HepG2 (cell line): ENCODE results near the gene SLC9A5. TPM values are rescaled to one million over a fixed set of nuclear protein-coding genes. Genes with fewer than 3 reads are reported as not detected.

Source experiments
- ATAC-seq: fragments of 200-7000 bp; cut with Tn5 transposase; 3 replicates; pipeline ENCODE4 v1.9.1; 2020; ENCODE audit warnings: mild to moderate bottlenecking, moderate library complexity
- BruUV-seq: library from RNA; stranded (reverse); fragments of 400-500 nt; replicated peaks from 2 replicates; lab custom pipeline; 2021; lab: Mats Ljungman, UMichigan
- CTCF ChIA-PET: fragments of 300-600 bp; formaldehyde crosslinking; extraction: SDS; loops from one replicate; lab custom pipeline; 2021; ENCODE audit warnings: low total read pairs, inconsistent platforms, low intra/inter-chr PET ratio; lab: Yijun Ruan, JAX
- POLR2A ChIA-PET: fragments of 350-600 bp; sonication (Branson Sonifier 250); formaldehyde crosslinking; loops from one replicate; lab custom pipeline; 2020; ENCODE audit warnings: antibody characterized with exemption, inconsistent platforms; lab: Yijun Ruan, JAX
- DNase-seq: peaks from one replicate; pipeline ENCODE4 v3.0.0-alpha.2; 2015; ENCODE audit warnings: low spot score
- FAIRE-seq: peaks from 3 replicates; lab custom pipeline; 2011; peaks lifted over from hg19 to GRCh38; lab: Jason Lieb, UNC
- H2AFZ ChIP-seq: one replicate; pipeline ENCODE4 v1.6.1; 2011; ENCODE audit warnings: low read length, inconsistent platforms
- H3K27ac ChIP-seq: fragments of 300-600 bp; 3 replicates; pipeline ENCODE4 v1.8.0; 2011; ENCODE audit warnings: mixed run types, mild to moderate bottlenecking, mixed read lengths, low read length, inconsistent platforms; ENCODE audit not compliant: insufficient read depth; ENCODE audit errors: extremely low read length
- H3K27me3 ChIP-seq, 2 experiments: fragments of 200-600 bp in 1 of 2; 2 replicates in 1 of 2; 3 replicates in 1 of 2; pipeline versions ENCODE4 v1.6.0 to v1.8.0; 2011; ENCODE audit warnings: low read length in 2 of 2, mild to moderate bottlenecking in 2 of 2, moderate library complexity in 2 of 2, inconsistent platforms in 1 of 2; ENCODE audit not compliant: insufficient read depth in 2 of 2, control insufficient read depth in 1 of 2
- H3K36me3 ChIP-seq, 2 experiments: fragments of 200-600 bp in 1 of 2; replicated peaks in 1 of 2; 2 replicates in 1 of 2; 3 replicates in 1 of 2; pipeline versions ENCODE4 v1.5.1 to v1.8.0; 2011; ENCODE audit warnings: low read length in 2 of 2, inconsistent platforms in 1 of 2; ENCODE audit not compliant: insufficient read depth in 2 of 2, control insufficient read depth in 1 of 2
- H3K4me1 ChIP-seq: 2 replicates; pipeline ENCODE4 v1.5.1; 2012; ENCODE audit warnings: low read length, inconsistent platforms; ENCODE audit not compliant: insufficient read depth
- H3K4me2 ChIP-seq: 2 replicates; pipeline ENCODE4 v1.6.0; 2011; ENCODE audit warnings: low read depth, low read length, inconsistent platforms
- H3K4me3 ChIP-seq, 3 experiments: fragments of 200-600 bp in 1 of 3; sonication (generic), shearing (Covaris generic) in 1 of 3; replicated peaks in 1 of 3; 2 replicates each; pipeline ENCODE4 v1.5.1; 2011 to 2016; ENCODE audit warnings: low read length in 3 of 3, inconsistent platforms in 2 of 3, low read depth in 2 of 3, mild to moderate bottlenecking in 2 of 3, control low read depth in 1 of 3, mixed read lengths in 1 of 3; ENCODE audit not compliant: insufficient read depth in 1 of 3
- H3K79me2 ChIP-seq: one replicate; pipeline ENCODE4 v1.6.1; 2011; ENCODE audit warnings: low read length, inconsistent platforms; ENCODE audit not compliant: insufficient read depth
- H3K9ac ChIP-seq: 2 replicates; pipeline ENCODE4 v1.6.0; 2011; ENCODE audit warnings: mild to moderate bottlenecking, low read depth, low read length, inconsistent platforms; ENCODE audit not compliant: insufficient read depth
- H3K9me3 ChIP-seq: 2 replicates; pipeline ENCODE4 v1.5.1; 2012; ENCODE audit warnings: mild to moderate bottlenecking, low read length
- H4K20me1 ChIP-seq: 2 replicates; pipeline ENCODE4 v1.6.0; 2011; ENCODE audit warnings: inconsistent platforms, mild to moderate bottlenecking, low read length, moderate library complexity; ENCODE audit not compliant: insufficient read depth
- HDAC6 ChIP-seq: fragments of 200-600 bp; sonication (generic); IDR thresholded peaks from 2 replicates; pipeline ENCODE4 v1.7.0; 2017; ENCODE audit warnings: mild to moderate bottlenecking, antibody characterized with exemption, low read length, low read depth
- NFIB ChIP-seq: sonication (generic); formaldehyde crosslinking; IDR thresholded peaks from 2 replicates; pipeline ENCODE4 v1.9.0; 2021; ENCODE audit warnings: missing genetic modification reagents, mild to moderate bottlenecking, borderline replicate concordance
- SNAI1 ChIP-seq: sonication (generic); formaldehyde crosslinking; IDR thresholded peaks from 2 replicates; pipeline ENCODE4 v1.5.0; 2020; ENCODE audit warnings: mild to moderate bottlenecking, missing genetic modification reagents, borderline replicate concordance
- SRY ChIP-seq: sonication (generic); formaldehyde crosslinking; IDR thresholded peaks from 2 replicates; pipeline ENCODE4 v1.8.0; 2022; ENCODE audit warnings: mild to moderate bottlenecking, missing genetic modification reagents
- ZNF143 ChIP-seq: sonication (generic); formaldehyde crosslinking; IDR thresholded peaks from 2 replicates; pipeline ENCODE4 v1.4.0; 2020; ENCODE audit warnings: missing genetic modification reagents
- ZNF225 ChIP-seq: sonication (generic); formaldehyde crosslinking; IDR thresholded peaks from 2 replicates; pipeline ENCODE4 v1.4.0; 2020; ENCODE audit warnings: mild to moderate bottlenecking, missing genetic modification reagents
- ZNF280B ChIP-seq: sonication (generic); formaldehyde crosslinking; IDR thresholded peaks from 2 replicates; pipeline ENCODE4 v1.5.0; 2020; ENCODE audit warnings: missing genetic modification reagents, mild to moderate bottlenecking, borderline replicate concordance
- ZNF331 ChIP-seq: sonication (generic); formaldehyde crosslinking; IDR thresholded peaks from 2 replicates; pipeline ENCODE4 v1.4.0; 2020; ENCODE audit warnings: missing genetic modification reagents
- ZNF496 ChIP-seq: sonication (generic); formaldehyde crosslinking; IDR thresholded peaks from 2 replicates; pipeline ENCODE4 v1.8.1; 2023; ENCODE audit warnings: mild to moderate bottlenecking, moderate library complexity, missing genetic modification reagents; ENCODE audit not compliant: insufficient replicate concordance
- ZNF598 ChIP-seq: sonication (generic); formaldehyde crosslinking; IDR thresholded peaks from 2 replicates; pipeline ENCODE4 v1.5.1; 2020; ENCODE audit warnings: mild to moderate bottlenecking, missing genetic modification reagents, borderline replicate concordance
- ZNF761 ChIP-seq: sonication (generic); formaldehyde crosslinking; conservative IDR thresholded peaks from 2 replicates; pipeline ENCODE4 v1.4.0; 2020; ENCODE audit warnings: mild to moderate bottlenecking, missing genetic modification reagents
- ZNF839 ChIP-seq: sonication (generic); formaldehyde crosslinking; IDR thresholded peaks from 2 replicates; pipeline ENCODE4 v1.4.0; 2020; ENCODE audit warnings: missing genetic modification reagents, mild to moderate bottlenecking, borderline replicate concordance
- ZSCAN25 ChIP-seq: sonication (generic); formaldehyde crosslinking; IDR thresholded peaks from 2 replicates; pipeline ENCODE4 v1.8.0; 2022; ENCODE audit warnings: mild to moderate bottlenecking, missing genetic modification reagents
- WGBS: methylation state at CpG from one replicate; pipeline ENCODE4 v1.1.6; 2017; ENCODE audit warnings: low lambda C conversion rate; 5-methylcytosine and 5-hydroxymethylcytosine counted together
- in situ Hi-C: cut with HindIII; loops from 2 replicates; pipeline ENCODE4 v1.10.0; 2017; ENCODE audit warnings: low pct_unique_long_range_greater_than_20kb; ENCODE audit not compliant: extremely low pct_ligation_motif_present
- intact Hi-C: fragments of 100-400 bp; cut with micrococcal nuclease; formaldehyde crosslinking; loops from one replicate; pipeline ENCODE4 v1.10.0; 2022; ENCODE audit not compliant: unreplicated experiment
- polyA plus RNA-seq, 8 experiments: library from polyadenylated mRNA; depleted of rRNA in 3 of 8; stranded (reverse) in 7 of 8; unstranded in 1 of 8; fragments of >200 nt; fragmentation: Illumina TruSeq in 4 of 8; extraction: Trizol in 4 of 8; gene quantifications; 2 replicates each; pipeline versions ENCODE4 v1.2.1 to v1.2.3, GENCODE V29; 2011 to 2016; ENCODE audit warnings: low read depth in 4 of 8, missing spikeins in 1 of 8, mixed read lengths in 1 of 8; ENCODE audit not compliant: insufficient read depth in 1 of 8
- total RNA-seq, 5 experiments: library from RNA; depleted of rRNA; stranded (reverse); fragments of >200 nt; fragmentation: Illumina TruSeq; extraction: Trizol; gene quantifications; 2 replicates each; pipeline ENCODE4 v1.2.3, GENCODE V29; 2016; ENCODE audit warnings: low read depth in 1 of 5
- TF ChIP-seq, protein P1 (sequence below): sonication (generic); formaldehyde crosslinking; conservative IDR thresholded peaks from 2 replicates; pipeline ENCODE4 v1.4.0; 2020; ENCODE audit warnings: mild to moderate bottlenecking, missing genetic modification reagents, moderate library complexity

Gene SLC9A5
- total and polyA plus RNA-seq, 2 of the 13 experiments (the other 11 are each of a cell fraction or from before 2014, with no cell fraction given): 0.58 to 1.4 TPM

GRCh38 chr16:67215706-67216105 lies 33.1 kb upstream of the SLC9A5 start (continued):
- TF ChIP-seq, protein P1, sequence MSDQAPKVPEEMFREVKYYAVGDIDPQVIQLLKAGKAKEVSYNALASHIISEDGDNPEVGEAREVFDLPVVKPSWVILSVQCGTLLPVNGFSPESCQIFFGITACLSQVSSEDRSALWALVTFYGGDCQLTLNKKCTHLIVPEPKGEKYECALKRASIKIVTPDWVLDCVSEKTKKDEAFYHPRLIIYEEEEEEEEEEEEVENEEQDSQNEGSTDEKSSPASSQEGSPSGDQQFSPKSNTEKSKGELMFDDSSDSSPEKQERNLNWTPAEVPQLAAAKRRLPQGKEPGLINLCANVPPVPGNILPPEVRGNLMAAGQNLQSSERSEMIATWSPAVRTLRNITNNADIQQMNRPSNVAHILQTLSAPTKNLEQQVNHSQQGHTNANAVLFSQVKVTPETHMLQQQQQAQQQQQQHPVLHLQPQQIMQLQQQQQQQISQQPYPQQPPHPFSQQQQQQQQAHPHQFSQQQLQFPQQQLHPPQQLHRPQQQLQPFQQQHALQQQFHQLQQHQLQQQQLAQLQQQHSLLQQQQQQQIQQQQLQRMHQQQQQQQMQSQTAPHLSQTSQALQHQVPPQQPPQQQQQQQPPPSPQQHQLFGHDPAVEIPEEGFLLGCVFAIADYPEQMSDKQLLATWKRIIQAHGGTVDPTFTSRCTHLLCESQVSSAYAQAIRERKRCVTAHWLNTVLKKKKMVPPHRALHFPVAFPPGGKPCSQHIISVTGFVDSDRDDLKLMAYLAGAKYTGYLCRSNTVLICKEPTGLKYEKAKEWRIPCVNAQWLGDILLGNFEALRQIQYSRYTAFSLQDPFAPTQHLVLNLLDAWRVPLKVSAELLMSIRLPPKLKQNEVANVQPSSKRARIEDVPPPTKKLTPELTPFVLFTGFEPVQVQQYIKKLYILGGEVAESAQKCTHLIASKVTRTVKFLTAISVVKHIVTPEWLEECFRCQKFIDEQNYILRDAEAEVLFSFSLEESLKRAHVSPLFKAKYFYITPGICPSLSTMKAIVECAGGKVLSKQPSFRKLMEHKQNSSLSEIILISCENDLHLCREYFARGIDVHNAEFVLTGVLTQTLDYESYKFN (CRISPR knock-in tag): no peak
- no peak for TF ChIP-seq NFIB (CRISPR knock-in tag)
- TF ChIP-seq ZNF761 (CRISPR knock-in tag): no peak

DNA sequence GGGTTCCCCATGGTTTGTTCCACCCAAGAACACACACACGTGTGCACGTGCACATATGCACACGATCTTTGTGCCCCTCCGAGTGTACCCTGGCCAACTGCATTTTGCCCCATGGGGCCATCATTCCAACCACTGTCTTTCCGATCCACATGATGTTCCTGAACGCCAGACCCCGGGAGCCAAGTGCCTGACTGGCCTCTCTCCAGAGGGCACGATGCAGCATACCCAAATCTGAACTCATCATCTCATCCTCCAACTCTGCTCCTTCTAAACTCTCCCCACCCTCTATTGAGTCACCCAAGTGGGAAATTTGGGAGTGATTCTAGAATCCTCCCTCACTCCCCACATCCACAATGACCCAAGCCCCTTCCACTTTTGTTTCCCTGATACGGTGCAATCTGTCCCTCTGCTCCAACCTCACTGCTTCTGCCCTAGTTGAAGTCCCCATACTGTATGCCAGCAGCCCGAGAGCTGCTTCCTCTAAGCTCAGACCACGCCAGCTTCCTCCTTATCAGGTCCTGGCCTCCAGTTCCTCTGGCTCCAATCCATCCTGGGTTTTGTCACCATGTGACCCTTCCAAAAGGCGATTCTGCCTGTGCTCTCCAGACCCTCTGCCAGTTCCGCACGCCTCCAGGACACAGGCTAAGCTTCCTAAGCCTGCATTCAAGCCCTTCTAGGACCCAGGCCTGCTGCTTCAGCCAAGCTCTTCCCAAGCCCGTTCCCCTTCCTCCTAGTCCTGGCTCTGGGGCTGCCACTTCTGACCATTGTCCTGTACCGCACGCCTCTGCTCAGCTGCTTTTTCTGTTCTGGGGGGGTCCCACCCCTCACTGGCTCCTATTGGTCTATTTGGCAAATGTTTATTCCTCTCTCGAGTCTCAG lies 31.9 kb upstream of the SLC9A5 start:
- ATAC-seq (no peak), FAIRE-seq (no peak), DNase-seq (no peak)
- CTCF ChIA-PET: no interaction called here
- TF ChIP-seq SNAI1 (CRISPR knock-in tag) (no peak), ZNF331 (CRISPR knock-in tag) (no peak), ZNF143 (no peak), HDAC6 (no peak), ZNF839 (CRISPR knock-in tag) (no peak), ZNF598 (no peak), SRY (no peak), ZNF496 (CRISPR knock-in tag) (no peak), ZNF225 (CRISPR knock-in tag) (no peak), ZSCAN25 (CRISPR knock-in tag) (no peak), ZNF280B (CRISPR knock-in tag) (no peak)
- peaks cover 19% of the 10 kb centered on the region for H3K4me1 ChIP-seq
- H3K4me2 ChIP-seq: no peak overlapping the region
- H3K27me3 ChIP-seq: peaks cover 0 to 2% of the 10 kb centered on the region in 2 experiments; a peak in 1 of 5 replicates
- H3K27ac ChIP-seq: no peak overlapping the region
- H3K9me3 ChIP-seq: no peaks in the 10 kb centered on the region
- no peaks in the 10 kb centered on the region for H4K20me1 ChIP-seq
- in situ Hi-C loops: no loop called here
- H3K79me2 ChIP-seq: no peaks in the 10 kb centered on the region
- no TSS peak for BruUV-seq
- POLR2A ChIA-PET: interaction anchor here (1.2 kb wide), 1 partner anchor 10 kb away, joined by 4 read pairs; the partner anchor contains the start of gene TMEM208
- no peak overlapping the region for H3K4me3 ChIP-seq
- no peak overlapping the region for H3K9ac ChIP-seq
- H2AFZ ChIP-seq: no peak overlapping the region
- 59% methylated on average over 18 of the region's 18 CpGs for WGBS
- H3K36me3 ChIP-seq: no peaks in the 10 kb centered on the region
- intact Hi-C loops: no loop called here
